ENCODE measurements around the gene ZNF503.

GRCh38 chr10:75371010-75371409 is 30.6 kb downstream of the ZNF503 start:
- no peak for TF ChIP-seq CTCF (IDR thresholded peaks at IDR 0.05; ENCODE audit: insufficient read depth, low read length, poor library complexity, severe bottlenecking)
- TF ChIP-seq EZH2phosphoT487 (conservative IDR thresholded peaks at IDR 0.05; ENCODE audit: low read length) = no peak
